ENCODE measurements around the gene SPANXN4.

SPANXN4 gene

DNA sequence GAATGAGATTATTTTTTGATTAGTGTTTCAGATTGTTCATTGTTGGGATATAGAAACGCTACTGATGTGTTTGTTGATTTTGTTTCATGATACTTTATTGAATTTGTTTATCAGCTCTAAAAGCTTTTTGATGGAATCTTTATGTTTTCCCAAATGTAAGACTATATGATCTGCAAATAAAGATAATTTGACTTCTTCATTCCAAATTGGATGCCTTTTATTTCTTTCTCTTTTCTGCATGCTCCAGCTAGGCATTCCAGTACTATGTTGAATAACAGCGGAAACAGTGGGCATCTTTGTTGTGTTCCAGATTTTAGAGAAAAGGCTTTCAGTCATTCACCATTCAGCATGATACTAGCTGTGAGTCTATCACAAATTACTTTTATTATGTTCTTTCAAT, 21.8 kb downstream of the SPANXN4 start:
- Histone ChIP-seq H3K4me3 (ENCODE audit: extremely low read depth, insufficient read depth, low read length, poor library complexity, severe bottlenecking) (no peak overlapping the region), H3K4me1 (ENCODE audit: control insufficient read depth, insufficient read depth, low read length, poor library complexity, severe bottlenecking) (no peaks in the 10 kb centered on the region), H3K27ac (ENCODE audit: low read depth, low read length, severe bottlenecking) (no peak overlapping the region), H3K9me3 (ENCODE audit: control insufficient read depth, low read length) (no peaks in the 10 kb centered on the region), H3K36me3 (ENCODE audit: control insufficient read depth, insufficient read depth, low read length) (no peaks in the 10 kb centered on the region)
- no CpG with 5 or more reads among the region's 2 CpGs for WGBS, 2 experiments (ENCODE audit: insufficient coverage in 2 of 2)

DNA sequence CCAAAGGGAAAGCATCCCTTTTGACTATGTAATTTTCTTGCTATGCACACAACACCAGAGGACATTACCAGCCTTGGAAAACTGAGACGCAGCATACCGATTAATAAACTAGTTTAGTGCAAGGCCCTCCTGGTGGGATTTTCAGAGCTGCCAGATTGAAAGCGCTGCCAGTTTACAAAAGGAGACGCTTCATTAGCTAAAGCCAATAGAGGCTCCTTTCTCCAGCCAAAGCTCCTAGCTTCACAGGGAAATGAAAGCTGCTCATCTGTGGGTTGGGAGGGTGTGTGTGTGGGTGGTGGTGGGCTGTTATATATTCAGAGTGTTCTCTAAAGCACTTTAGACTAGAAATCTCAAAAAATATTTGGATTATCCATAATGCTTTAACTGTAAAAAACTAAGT, 32.4 kb downstream of the SPANXN4 start:
- Histone ChIP-seq H3K9me3 (ENCODE audit: control insufficient read depth, low read length) (no peaks in the 10 kb centered on the region), H3K36me3 (ENCODE audit: control insufficient read depth, insufficient read depth, low read length) (no peaks in the 10 kb centered on the region), H3K27ac (ENCODE audit: low read depth, low read length, severe bottlenecking) (no peak overlapping the region), H3K4me3 (ENCODE audit: extremely low read depth, insufficient read depth, low read length, poor library complexity, severe bottlenecking) (no peak overlapping the region), H3K4me1 (ENCODE audit: control insufficient read depth, insufficient read depth, low read length, poor library complexity, severe bottlenecking) (no peaks in the 10 kb centered on the region)
- WGBS, 2 experiments (ENCODE audit: insufficient coverage in 2 of 2) = no CpG with 5 or more reads among the region's 4 CpGs

DNA sequence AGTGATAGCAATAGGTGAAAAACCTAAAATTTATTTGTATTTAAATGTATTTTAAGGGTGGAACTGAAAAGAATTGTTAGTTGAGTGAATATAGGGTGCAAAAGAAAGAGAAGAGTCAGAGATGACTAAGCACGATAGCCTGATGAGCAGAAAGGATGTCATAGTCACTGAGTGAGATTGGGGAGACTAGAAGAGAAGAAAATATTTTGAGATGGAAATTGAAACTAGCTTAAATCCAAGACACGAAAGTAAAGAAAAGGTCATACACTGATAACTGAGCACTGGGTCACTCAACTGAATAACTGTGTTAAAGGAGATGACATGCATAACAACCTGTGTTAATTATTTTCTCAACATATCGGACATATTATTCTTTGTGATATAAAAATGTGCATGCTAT, 55.5 kb downstream of the SPANXN4 start:
- H3K36me3 ChIP-seq (ENCODE audit: control insufficient read depth, insufficient read depth, low read length) = no peaks in the 10 kb centered on the region
- no peaks in the 10 kb centered on the region for H3K9me3 ChIP-seq (ENCODE audit: control insufficient read depth, low read length)
- H3K27ac ChIP-seq (ENCODE audit: low read depth, low read length, severe bottlenecking) = no peak overlapping the region
- no peak overlapping the region for H3K4me3 ChIP-seq (ENCODE audit: extremely low read depth, insufficient read depth, low read length, poor library complexity, severe bottlenecking)
- H3K4me1 ChIP-seq (ENCODE audit: control insufficient read depth, insufficient read depth, low read length, poor library complexity, severe bottlenecking) = no peaks in the 10 kb centered on the region
- WGBS, 2 experiments (ENCODE audit: insufficient coverage in 2 of 2) = 100% methylated on average over 1 of the region's 3 CpGs

DNA sequence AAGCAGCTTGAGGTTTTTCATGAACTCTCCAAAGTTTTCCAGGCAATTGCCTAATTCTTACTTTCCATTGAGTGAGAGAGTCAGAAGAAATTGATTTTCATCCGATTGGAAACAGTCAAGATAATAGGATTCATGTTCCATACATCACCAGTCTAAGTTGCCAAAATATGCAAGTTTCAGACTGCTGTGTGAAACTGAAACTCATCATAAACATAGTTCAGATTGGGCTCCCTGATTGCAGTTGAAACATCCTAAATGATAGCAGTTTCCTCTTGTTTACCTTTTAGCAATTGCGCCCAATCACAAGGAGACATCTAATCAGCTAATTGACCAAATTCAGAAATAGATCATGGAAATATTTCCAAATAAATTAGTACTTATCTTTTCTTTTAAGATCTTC, 56.8 kb downstream of the SPANXN4 start:
- no peaks in the 10 kb centered on the region for H3K36me3 ChIP-seq (ENCODE audit: control insufficient read depth, insufficient read depth, low read length)
- no peak overlapping the region for H3K27ac ChIP-seq (ENCODE audit: low read depth, low read length, severe bottlenecking)
- WGBS, 2 experiments (ENCODE audit: insufficient coverage in 2 of 2) = no CpG with 5 or more reads among the region's 2 CpGs
- H3K4me1 ChIP-seq (ENCODE audit: control insufficient read depth, insufficient read depth, low read length, poor library complexity, severe bottlenecking) = no peaks in the 10 kb centered on the region
- H3K4me3 ChIP-seq (ENCODE audit: extremely low read depth, insufficient read depth, low read length, poor library complexity, severe bottlenecking) = no peak overlapping the region
- H3K9me3 ChIP-seq (ENCODE audit: control insufficient read depth, low read length) = no peaks in the 10 kb centered on the region

All from mesodermal cell (in vitro differentiated cells).